GM12874 (cell line): Measurements from ENCODE around the gene BLTP3B.

Experiments
- CTCF ChIP-seq: IDR thresholded peaks from 2 replicates; pipeline ENCODE4 v1.5.1; 2011; ENCODE audit warnings: low read depth, mild to moderate bottlenecking, control low read depth, low read length, moderate library complexity; ENCODE audit not compliant: insufficient read depth

Gene BLTP3B

DNA sequence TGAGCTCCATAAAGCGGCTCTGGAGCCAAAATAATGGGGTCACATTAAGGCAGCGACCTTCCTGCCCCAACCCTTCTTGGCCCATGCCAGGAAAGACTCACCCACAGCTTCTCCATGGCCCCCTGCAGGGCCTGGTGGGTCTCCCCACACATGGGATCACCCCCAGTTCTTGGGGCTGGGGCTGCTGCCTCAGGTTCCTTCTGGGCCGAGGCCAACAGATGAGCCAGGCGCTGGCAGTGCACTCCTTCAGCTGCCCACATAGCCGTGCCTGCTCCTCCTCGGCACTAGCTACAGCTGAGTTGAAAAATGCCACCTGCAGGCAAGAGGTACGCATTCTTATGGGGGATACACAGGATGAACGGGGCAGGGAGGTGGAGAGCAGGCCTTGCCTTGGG lies 14.8 kb upstream of the BLTP3B start:
- TF ChIP-seq CTCF, result no peak

GRCh38 chr12:100156731-100157426 lies 14.2 kb upstream of the BLTP3B start:
- no peak for TF ChIP-seq CTCF

GRCh38 chr12:100154474-100155247 lies 12.0 kb upstream of the BLTP3B start:
- peak; percentile 94 for TF ChIP-seq CTCF

GRCh38 chr12:100153131-100153530 lies 10.5 kb upstream of the BLTP3B start:
- no peak for TF ChIP-seq CTCF

- TF ChIP-seq CTCF, result no peak
Observed at GRCh38 chr12:100151769-100152168, 9.1 kb upstream of the BLTP3B start.

GRCh38 chr12:100146252-100146651 lies 3.6 kb upstream of the BLTP3B start:
- no peak for TF ChIP-seq CTCF

DNA sequence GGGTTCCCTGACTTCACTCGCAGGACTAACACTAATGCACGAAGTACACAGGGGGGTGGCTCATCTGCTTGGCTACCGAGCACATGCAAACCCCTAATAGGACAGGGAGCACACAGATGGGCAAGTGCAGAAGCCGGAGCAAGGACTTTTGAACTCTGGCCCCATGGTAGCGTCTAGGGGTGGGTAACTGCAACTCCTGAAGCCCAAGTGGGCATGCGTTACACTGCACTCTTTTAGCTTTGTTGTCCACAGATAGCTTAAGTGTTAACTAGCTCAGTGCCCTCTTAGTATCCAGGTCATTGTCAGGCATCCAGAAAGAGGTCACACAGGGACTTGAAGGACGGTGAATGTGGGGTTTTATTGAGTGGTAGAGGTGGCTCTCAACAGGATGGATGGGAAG lies 3.0 kb upstream of the BLTP3B start:
- TF ChIP-seq CTCF, result no peak
